HL-60/S4 (cell line): ENCODE data around the gene TNFAIP8L3.

Source experiments
- in situ Hi-C: fragments of 300-500 bp; cut with MboI; formaldehyde crosslinking; loops from 2 replicates; pipeline ENCODE4 v1.14.3; 2022; ENCODE audit warnings: low sequenced_read_pairs

The TNFAIP8L3 gene

DNA sequence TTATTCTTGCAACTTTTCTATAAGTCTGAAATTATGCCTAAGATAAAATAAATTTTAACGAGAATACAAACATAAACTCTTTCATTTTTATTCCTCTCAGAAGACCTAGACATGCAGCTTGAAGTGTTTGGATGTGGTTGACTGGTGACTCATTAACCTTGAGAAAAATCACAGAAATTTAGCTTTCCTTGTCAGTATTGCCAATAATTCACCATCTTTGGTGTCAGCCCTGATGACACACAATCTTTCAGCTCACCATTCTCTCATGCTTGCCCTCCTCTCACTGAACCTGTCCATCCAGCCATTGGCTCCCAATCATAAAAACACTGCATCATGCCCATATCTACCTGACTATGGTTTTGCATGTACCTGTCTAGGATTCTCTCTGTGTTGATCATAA is 22.6 kb upstream of the TNFAIP8L3 start:
- in situ Hi-C loops, result no loop called here

DNA sequence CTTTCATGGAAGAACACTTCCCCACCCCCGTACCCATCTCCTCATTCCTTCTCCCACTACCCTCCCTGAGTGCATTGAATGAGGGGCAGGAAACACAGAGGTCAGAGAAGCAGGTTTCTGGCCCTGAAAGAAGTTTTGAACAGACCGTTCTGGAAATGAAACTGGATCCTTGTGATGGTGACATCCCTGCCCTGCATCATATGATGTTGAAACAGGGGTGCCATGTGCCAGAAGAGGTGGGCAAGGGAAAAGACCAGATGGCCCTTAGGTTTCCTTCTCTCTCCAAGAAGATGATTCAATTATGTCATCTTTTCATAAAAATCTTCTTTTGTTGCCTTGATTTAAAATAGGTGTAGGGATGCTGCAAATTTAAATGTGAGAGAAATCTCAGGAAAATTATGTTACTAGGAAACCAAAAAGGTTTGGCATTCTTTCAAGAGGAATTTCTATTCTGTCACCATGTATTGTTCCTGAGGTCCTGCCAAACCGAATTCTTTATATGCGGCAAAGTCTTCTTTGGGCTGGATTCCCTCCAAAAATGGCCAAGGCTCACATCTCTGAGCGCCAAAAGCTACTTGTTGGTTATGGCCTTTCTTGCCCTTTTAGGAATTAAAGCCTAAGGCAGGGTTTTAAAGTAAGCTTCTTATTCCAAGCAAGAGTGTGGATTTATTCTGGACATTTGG is 19.9 kb upstream of the TNFAIP8L3 start:
- in situ Hi-C loops, result no loop called here

DNA sequence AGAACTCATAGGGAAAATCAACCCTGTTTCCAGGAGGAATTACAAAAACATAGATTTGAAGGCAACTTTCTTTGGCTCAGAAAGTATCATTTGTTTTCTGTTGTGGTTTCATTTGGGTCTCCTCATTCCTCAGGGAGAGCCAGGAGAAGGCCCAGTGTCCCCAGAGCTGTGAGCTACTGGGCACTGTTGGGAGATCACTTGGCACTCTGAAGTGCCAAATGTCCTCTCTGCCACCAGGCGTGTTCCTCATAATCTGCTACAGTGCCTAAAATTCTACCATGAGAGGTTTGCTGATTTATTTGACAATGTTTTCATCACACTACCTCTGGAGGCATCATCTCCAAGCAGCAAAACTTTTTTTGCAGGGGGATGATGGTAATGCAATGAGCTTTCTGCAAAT is 17.4 kb upstream of the TNFAIP8L3 start:
- in situ Hi-C loops, result no loop called here

DNA sequence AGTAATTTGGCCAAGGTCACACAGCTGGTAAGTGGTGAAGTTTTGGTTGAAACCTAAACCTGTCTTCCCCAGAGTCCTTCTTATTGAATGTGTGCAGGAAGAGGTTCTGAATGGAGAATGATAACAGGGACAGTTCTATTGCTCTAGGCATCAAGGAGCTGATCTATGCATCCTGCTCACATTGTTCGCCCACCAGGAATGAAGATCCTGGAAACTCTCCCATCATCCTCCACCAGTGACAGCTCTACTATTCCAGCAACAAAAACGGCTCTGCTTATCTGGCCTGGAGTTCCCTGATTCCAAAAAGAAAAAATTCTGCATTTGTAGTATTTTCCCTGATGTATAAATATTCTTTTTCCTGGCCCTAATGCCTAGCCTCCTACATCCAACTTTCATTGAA is 16.4 kb upstream of the TNFAIP8L3 start:
- in situ Hi-C loops, result no loop called here

DNA sequence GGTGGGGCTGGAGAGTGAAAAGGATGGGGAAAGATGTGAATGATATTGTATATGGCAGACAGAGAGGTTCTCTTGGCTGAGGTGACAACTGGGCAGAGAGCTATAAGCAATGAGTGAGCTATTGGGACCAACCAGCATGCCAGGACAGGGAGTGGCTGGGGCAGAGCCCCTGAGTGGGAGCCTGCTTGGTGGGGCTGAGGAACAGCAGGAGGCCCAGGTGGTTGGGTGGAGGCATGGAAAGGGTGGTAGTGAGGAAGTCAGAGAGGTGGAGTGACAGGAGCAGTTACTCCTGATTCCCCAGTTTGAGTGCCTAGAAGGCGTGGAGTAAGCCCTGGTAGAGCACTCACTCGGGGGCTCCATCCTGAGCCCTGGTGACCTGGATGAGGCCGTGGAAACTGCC is 15.5 kb upstream of the TNFAIP8L3 start:
- in situ Hi-C loops, result no loop called here

DNA sequence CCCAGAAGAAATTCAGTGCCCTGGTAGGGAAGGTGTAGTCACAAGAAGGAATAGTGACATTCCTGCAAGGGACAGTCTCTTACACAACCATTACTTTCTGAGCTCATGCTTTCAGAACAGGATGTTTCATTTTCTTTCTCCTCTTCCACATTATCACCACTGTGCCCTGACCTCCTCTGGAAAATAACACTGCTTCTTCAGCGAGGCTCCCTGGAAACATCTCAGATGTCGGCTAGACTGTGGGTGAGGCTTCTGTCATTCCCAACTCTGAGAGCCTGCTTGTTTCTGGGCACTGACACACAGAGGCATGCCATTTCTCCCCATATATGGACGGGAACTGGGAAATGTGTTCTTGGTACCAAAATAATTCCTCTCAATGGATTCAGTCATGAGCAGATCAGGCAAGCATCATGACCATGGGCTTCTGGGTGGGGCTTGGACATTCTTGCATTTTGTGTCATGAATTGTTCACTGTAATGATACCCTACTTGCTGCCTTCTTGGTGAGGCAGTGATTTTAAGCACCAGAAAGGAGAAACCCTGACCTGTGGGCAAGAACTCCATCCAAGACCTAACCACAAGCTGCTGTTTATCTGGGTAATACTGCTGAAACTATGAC is 14.3 kb upstream of the TNFAIP8L3 start:
- in situ Hi-C loops, result no loop called here

DNA sequence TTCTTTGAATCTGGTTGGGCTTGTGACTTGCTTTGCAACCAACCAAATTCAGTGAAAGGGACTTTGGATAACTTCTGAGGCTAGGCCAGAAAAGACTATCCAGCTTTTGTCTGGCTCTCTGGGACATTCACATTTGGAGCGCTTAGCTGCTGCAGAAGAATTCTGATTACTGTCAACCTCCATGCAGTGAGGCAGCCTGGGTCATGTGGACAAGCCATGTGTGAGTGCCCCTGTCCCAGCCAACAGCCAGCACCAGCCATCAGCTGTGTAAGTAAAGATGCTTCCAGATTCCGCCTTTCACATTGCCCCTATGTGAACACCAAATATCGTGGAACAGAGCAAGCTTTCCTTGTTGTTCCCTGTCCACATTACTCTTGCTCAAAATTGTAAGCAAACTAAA is 12.9 kb upstream of the TNFAIP8L3 start:
- in situ Hi-C loops, result no loop called here

DNA sequence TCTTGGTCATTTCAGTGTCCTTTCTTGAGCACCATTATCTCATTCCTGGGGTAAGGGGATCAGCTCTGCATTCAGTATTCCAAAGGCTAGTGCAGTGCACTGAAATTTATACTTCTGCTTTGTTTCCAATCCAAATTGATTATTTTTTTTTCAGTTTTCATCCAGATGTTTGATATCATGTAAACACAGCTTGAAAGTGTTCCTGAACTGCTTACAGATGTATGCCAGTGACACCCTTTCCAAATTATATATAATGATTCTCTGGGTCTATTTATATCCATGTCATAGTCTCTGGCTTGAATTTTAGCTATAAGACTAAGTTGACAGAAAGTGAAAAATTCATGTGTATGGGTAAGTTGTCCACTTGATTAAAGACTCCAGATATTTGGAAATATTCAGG is 11.8 kb upstream of the TNFAIP8L3 start:
- in situ Hi-C loops, result no loop called here

DNA sequence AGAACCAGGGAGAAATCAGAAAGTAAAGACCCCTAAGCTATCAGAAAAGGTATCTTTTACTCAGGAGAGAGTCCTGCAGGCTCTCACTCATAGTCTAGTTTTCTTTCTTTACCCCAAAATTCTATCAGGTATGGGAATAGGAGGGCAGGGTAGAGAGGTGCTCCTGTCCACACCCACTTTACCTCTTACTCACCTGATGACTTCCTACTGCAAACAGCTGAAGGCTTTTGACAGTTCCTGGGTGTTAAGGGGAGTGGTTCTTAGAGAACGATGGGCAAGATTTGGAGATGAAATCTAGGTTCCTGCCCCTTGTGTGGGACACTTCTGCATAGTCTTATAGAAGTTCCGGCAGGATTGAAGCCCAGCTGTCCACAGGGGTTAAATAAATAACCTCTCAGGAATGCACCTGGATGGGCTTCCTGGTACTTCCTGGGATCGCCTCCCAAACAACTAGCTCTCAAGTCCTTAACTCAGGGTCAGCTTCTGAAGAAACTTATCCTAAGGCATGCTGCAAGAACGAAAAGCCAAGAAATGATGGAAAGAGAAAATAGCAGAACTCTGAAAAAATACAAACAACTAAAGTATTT is 10.8 kb upstream of the TNFAIP8L3 start:
- in situ Hi-C loops, result no loop called here

DNA sequence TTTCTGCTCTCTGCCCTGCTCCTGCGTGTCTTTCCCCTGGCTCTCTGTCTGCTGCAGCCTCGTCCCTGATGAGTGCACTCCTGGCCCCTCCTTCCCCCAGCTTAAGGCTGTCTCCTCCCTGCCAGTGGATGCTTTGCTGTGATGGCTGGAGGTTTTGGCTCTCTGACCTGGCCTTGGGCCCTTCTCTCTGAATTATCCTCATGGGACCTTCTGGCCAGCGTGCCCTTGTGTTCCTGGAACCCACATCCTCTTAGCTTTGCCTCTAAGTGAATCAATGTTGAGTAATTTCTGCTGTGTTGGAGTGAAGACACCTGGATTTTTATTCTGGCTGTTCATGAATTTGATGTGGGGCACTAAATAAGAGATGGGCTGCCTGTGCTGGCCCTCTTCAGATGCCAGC is 9.8 kb upstream of the TNFAIP8L3 start:
- in situ Hi-C loops, result no loop called here

DNA sequence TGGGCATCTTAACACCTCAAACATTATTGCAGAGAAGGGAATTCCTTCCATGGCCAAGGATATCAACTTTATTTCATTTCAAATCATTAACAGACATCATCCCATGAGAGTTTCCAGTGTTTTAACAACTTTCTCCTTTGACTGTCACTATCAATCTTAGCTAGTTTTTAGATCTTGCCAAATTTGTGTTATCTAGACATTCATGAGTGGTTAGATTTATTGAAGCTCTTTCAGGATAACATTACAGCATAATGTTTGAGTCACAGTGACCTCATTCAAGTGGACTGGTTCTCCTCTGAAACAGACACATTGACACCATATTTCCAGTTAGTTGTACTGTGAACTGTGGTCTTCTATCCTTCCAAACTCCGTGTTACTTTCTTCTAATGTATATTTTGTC is 8.6 kb upstream of the TNFAIP8L3 start:
- in situ Hi-C loops, result no loop called here

DNA sequence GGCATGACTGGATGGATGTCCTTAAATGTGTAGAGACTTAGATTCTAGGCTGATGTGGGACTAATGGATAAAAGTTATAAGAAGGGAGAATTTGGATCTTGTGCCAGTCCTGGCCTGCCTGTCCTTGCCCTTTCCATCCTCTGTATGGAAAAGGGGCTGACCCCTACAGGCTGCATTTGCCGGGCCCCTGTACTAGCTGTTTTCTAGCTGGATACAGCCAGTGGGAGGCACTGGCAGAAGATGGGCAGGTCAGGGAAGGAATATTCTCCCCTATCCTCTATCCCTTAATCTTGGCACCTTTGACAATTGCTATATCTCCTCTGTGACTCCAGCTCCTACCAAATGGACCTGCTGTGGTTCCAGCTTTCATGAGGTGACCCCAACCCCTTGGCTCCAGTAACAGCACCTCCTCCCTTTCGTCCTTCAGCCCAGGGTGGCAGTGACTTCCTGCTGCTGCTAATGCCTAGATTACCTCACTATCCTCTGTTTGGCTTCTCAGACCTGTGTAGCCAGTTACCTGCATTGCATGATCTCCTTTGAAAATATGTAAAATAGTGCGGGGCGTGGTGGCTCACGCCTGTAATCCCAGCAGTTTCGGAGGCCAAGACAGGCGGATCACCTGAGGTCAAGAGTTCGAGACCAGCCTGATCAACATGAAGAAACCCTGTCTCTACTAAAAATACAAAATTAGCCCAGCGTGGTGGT is 6.2 kb upstream of the TNFAIP8L3 start:
- in situ Hi-C loops, result no loop called here

DNA sequence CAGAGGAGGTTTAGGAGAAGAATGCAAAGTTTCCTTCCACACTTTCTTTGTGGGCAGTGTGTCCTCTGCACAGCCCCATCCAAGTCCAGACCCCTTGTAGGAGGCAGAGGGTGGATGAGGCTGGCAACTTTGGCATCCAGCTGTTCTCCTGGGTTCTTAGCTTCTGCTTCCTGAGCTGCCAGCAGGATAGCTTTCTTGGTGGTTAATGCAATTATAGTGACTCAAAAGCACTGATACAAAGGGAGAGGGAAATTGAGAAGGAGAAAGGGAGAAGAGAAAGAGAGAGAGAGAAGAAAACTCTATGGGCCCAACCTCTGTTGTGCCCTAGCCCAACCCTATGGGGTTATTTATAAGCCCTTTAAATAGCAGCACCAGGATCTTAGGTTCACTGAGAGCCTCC is 4.5 kb upstream of the TNFAIP8L3 start:
- in situ Hi-C loops, result no loop called here

DNA sequence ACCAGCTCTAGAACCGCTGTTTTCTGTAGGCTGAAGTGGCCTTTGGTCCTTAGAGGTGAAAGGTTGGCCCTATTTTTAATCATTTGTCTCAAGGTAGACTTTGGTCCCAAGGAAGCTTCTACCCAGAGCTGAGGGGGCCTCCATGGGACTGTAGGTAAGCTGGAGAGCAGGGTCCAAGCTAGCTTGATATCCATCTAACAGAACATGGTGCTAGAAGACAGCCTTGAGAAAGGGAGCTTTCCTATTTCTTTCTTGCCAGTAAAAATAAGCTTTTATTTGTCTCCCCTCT is 3.6 kb upstream of the TNFAIP8L3 start:
- in situ Hi-C loops, result no loop called here

DNA sequence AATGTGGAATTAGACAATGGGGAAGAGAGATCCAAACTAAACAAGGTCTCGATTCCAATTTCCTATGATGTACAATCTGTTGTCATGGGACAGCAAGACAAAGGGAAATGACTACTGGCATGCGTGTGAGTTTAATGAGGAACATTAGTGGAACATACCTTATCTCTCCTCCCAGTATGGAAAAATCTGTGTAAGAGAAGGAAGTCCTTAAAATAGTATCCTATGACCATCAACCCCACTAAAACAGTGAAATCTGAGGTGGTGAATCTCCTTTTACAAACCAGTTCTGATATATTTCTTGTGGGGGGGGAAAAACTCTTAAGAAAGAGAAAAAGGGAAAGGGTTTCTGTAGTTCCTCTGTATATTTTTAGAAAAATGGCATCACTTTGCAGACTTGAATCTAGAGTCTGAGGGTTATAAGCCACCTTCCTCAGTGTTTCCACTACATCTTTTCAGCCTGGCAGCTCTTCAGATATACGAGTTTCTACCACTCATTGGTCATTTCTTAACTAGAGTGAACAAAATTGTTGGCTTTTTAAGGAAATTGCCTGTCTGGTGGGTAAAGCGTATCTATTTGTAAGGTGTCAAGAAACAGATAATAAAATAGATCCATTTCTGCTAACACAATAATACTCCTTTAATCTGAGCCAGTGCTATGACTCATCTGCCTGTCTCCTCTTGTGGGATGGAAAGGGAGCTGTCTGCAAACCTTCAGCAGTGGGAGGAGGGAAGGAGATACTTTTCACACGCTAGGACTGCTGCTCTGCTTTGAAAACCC is 3.0 kb upstream of the TNFAIP8L3 start:
- in situ Hi-C loops, result no loop called here

DNA sequence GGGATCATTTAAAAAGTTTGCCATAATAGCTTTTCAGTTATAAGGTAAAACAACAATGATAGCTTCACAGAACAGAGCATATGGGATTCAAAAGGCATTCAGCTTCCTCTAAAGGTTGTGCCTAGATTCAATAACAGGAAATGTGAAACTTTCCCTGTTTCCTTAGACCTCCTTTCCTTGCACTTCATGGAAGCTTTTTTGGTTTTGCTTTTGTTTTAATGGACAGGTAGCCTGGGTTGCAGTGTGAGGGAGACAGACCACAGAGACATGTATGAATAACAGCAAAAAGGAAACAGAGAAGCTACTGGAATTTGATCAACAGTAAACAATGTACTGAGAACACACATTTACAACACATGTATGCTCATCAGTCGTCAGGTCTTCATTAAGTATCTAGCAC is 2.3 kb upstream of the TNFAIP8L3 start:
- in situ Hi-C loops, result no loop called here

DNA sequence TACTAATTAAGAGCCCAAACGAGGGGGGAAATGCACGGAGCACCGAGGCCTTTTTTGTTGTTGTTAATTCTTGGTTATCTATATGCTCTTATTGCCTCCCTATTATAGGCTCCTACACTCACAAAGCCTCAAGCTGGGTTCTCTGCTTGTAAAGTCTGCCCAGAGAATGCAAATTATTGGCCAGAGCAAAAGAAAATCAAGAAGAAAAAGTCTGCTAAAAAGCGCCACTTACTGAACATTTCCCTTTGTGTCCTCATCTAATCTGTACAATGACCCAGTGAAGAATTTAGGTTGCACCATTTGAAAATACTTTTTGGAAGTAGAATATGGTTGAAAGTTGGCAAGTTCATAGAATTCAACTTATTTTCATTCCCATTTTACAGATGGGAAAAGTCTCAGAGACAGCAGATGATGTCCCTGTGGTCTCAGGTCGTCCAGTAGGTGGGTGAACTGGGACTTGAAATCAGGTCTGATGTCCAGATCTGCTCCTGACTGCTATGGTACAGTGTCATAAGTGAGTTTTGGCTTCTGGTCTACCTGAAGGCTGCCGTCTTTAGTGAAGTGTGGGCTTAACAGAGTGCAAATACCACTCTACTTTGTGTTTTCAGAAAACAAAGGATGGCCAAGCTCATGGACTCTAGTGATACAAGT is 1.1 kb upstream of the TNFAIP8L3 start:
- in situ Hi-C loops, result no loop called here

DNA sequence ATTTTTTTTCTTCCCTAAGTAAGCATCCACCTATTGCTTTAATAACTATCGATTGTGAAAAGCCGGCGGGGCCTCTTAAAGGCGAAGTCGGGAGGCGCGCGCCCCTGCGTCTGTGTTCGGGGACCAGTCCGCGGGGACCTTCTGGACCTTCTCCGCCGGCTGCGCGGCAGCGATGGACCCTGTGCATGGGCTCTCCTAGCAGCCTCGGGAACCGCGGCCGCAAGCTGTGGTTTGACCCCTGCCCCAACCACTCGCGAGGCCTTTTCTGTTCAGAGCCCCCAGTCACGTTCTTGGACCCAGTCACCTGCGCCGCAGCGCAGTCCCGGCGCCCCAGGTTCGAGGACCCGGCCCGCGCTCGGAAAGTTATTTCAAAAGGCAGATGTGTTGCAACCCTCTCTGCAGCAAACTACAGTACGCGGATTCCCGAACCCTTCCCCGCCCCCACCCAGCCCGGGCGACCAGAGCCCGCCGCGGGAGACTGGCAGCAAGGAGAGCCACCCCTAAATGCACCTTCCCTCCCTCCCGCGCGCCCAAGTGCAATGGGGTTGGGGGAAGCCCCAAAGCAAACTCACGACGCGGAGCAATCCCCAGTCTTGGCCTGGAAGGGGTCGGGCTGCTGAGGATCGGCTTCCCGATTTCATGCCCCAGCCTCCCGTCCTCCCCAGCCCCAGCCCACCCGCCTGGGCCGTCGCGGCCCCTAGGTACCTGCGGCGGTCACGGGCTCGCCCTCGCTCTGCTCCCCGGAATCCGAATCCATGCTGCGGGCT is 684 bp downstream of the TNFAIP8L3 start:
- in situ Hi-C loops, result no loop called here

DNA sequence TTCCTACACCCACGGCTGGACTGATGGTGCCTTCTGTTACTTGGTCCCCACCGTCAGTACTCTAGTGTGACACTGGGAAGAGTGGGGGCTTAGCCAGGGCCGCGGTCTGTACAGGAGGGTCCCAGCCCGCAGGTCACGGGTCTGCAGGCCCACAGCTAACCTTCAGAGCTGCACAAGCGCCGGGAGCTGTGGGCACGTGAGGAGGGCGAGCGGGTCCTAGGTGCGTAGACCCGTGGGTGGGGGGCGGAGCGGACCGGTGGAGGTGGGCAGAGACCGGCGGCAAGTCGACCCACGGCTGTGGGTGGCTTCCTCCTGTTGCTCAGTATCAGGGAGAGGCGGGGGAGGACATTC is 1.2 kb downstream of the TNFAIP8L3 start:
- in situ Hi-C loops, result no loop called here

DNA sequence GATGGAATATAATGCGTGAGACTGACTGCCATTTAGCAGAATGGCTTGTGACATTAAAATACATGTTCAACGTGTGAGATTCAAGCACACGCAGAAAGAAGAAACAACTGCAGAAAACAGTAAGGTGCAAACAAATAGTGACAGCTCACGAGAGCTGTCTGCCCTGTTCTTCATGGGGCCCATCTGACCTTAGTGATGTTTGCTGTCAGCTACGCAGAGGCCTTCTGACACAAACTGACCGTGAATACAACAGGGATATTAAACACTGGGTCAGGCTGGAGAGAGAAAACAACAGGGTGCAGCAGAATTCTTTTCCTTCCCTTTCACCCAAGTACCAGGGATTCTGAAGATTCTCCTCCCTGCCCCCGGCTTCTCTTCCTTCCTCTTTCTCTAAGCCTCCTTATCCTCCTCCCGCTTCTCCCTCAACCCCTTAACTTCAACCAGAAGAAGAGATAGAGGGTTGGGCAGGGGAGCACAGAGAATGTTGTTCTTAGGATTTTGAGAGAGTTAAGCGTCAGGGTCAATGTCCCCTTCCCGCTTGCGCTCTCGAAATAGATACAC is 2.1 kb downstream of the TNFAIP8L3 start:
- in situ Hi-C loops, result no loop called here
